Adrenal gland (tissue), 12 donors: Measurements from ENCODE around the gene B3GLCT. TPM values are rescaled to one million over a fixed set of nuclear protein-coding genes. Genes with fewer than 3 reads are reported as not detected.

Experiments
- DNase-seq, 7 donors: peaks; one replicate each; pipeline ENCODE4 v3.0.0-alpha.2; 2019 to 2020
- H3K27ac ChIP-seq, 5 donors: fragments of 200-600 bp; sonication (generic) in 4 of 5; 1 replicate in 3 of 5; 2 replicates in 2 of 5; pipeline versions ENCODE4 v1.5.1 to v1.8.0; 2016 to 2020; ENCODE audit warnings: mild to moderate bottlenecking in 1 of 5
- H3K27me3 ChIP-seq: fragments of 200-600 bp; 2 replicates; pipeline ENCODE4 v1.8.0; 2021
- H3K36me3 ChIP-seq, 2 donors: fragments of 200-600 bp; replicated peaks in 1 of 2; 1 replicate in 1 of 2; 2 replicates in 1 of 2; pipeline versions ENCODE4 v1.5.1 to v1.8.0; 2018 to 2022
- H3K4me1 ChIP-seq, 2 donors: fragments of 200-600 bp; replicated peaks in 1 of 2; 1 replicate in 1 of 2; 2 replicates in 1 of 2; pipeline versions ENCODE4 v1.5.1 to v1.8.0; 2018 to 2021
- H3K4me3 ChIP-seq, 4 donors: fragments of 200-600 bp; sonication (generic) in 3 of 4; one replicate each; pipeline ENCODE4 v1.5.1; 2016 to 2018
- H3K9me3 ChIP-seq, 3 donors: fragments of 200-600 bp; sonication (generic) in 1 of 3; replicated peaks in 1 of 3; 1 replicate in 2 of 3; 2 replicates in 1 of 3; pipeline versions ENCODE4 v1.5.1 to v1.8.0; 2016 to 2021
- POLR2A ChIP-seq, 2 donors: fragments of 450-650 bp; IDR thresholded peaks; one replicate each; pipeline ENCODE4 v1.6.1; 2017; ENCODE audit warnings: antibody characterized with exemption in 2 of 2, mild to moderate bottlenecking in 2 of 2, moderate library complexity in 1 of 2
- WGBS, 4 donors: extraction: QIAGEN DNeasy Blood & Tissue Kit in 2 of 4; methylation state at CpG; one replicate each; pipeline versions ENCODE4 v1.1.5 to v1.1.7; 2013 to 2017; 5-methylcytosine and 5-hydroxymethylcytosine counted together
- intact Hi-C, 2 donors: fragments of 100-400 bp; cut with DNase I; formaldehyde crosslinking; loops; one replicate each; pipeline versions ENCODE4 v1.14.1 to v1.15.0; 2022 to 2023
- polyA plus RNA-seq, 3 donors: library from polyadenylated mRNA; stranded (reverse); fragments of 200-250 nt in 2 of 3; fragments of 350-450 nt in 1 of 3; fragmentation: Illumina TruSeq in 1 of 3; extraction: RNeasy Lipid Tissue Mini Kit (QIAGEN cat#74804) in 1 of 3; gene quantifications; one replicate each; pipeline ENCODE4 v1.2.3, GENCODE V29; 2013 to 2014
- total RNA-seq, 9 donors: library from RNA; depleted of rRNA in 4 of 9; stranded (reverse); fragments of >200 nt in 4 of 9; fragments of 120-200 nt in 1 of 9; fragmentation: NEBNext Ultra II Directional in 1 of 9; extraction: Animal tissue kit (Norgen Biotek cat#: 25700) in 1 of 9; gene quantifications; one replicate each; pipeline versions ENCODE4 v1.1.0 to v1.2.4, GENCODE V29; 2013 to 2023
- TF ChIP-seq, protein P1 (sequence below), 6 experiments: fragments of 450-650 bp in 4 of 6; fragments of 200-600 bp in 2 of 6; sonication (generic) in 1 of 6; IDR thresholded peaks; 1 replicate in 5 of 6; 2 replicates in 1 of 6; pipeline versions ENCODE4 v1.5.1 to v1.8.0; 2016 to 2021; ENCODE audit warnings: antibody characterized with exemption in 6 of 6, mild to moderate bottlenecking in 2 of 6, moderate library complexity in 1 of 6
- donor health status: healthy with polysubstance abuse.
- donor health status: Bipolar disorder and iron deficiency.
- donor health status: DM: yes; HTN: yes; CAD: no.
- donor health status: DM: no; HTN: no; CAD: no.
- donor health status: DM: no; HTN: no; CAD: no.
- donor health status: DM: yes; HTN: yes; CAD: no.

Gene B3GLCT
- total and polyA plus RNA-seq, 12 donors: 1.9 to 6.4 (median 3.5) TPM

GRCh38 chr13:31208559-31209122, 8.9 kb downstream of the B3GLCT start:
- Histone ChIP-seq H3K27ac (peak overlapping the region in 1 of 5 donors; percentile 56), H3K9me3 (no peaks in the 10 kb centered on the region), H3K4me3 (no peak overlapping the region), H3K36me3 (no peaks in the 10 kb centered on the region), H3K27me3 (no peaks in the 10 kb centered on the region), H3K4me1 (peaks cover 0 to 18% of the 10 kb centered on the region in 2 donors)
- TF ChIP-seq, protein P1, sequence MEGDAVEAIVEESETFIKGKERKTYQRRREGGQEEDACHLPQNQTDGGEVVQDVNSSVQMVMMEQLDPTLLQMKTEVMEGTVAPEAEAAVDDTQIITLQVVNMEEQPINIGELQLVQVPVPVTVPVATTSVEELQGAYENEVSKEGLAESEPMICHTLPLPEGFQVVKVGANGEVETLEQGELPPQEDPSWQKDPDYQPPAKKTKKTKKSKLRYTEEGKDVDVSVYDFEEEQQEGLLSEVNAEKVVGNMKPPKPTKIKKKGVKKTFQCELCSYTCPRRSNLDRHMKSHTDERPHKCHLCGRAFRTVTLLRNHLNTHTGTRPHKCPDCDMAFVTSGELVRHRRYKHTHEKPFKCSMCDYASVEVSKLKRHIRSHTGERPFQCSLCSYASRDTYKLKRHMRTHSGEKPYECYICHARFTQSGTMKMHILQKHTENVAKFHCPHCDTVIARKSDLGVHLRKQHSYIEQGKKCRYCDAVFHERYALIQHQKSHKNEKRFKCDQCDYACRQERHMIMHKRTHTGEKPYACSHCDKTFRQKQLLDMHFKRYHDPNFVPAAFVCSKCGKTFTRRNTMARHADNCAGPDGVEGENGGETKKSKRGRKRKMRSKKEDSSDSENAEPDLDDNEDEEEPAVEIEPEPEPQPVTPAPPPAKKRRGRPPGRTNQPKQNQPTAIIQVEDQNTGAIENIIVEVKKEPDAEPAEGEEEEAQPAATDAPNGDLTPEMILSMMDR (IDR thresholded peaks at IDR 0.05): no peak
- TF ChIP-seq POLR2A (IDR thresholded peaks at IDR 0.05): no peak
- WGBS, 4 donors: 69 to 77% (median 76%) methylated on average over 11 to 12 of the region's 12 CpGs
- intact Hi-C loops: no loop called here
- no peak for DNase-seq

GRCh38 chr13:31209172-31209840, 9.5 kb downstream of the B3GLCT start:
- intact Hi-C loops: no loop called here
- TF ChIP-seq, protein P1 (IDR thresholded peaks at IDR 0.05): no peak
- TF ChIP-seq POLR2A (IDR thresholded peaks at IDR 0.05): no peak
- H3K4me3 ChIP-seq: no peak overlapping the region
- H3K4me1 ChIP-seq: peaks cover 0 to 18% of the 10 kb centered on the region in 2 donors
- 37 to 57% (median 45%) methylated on average over 7 to 8 of the region's 8 CpGs for WGBS, 4 donors
- DNase-seq: peak in 6 of 7 donors; percentile 26 to 69 (median 42)
- no peaks in the 10 kb centered on the region for H3K36me3 ChIP-seq
- no peaks in the 10 kb centered on the region for H3K27me3 ChIP-seq
- no peaks in the 10 kb centered on the region for H3K9me3 ChIP-seq
- peak overlapping the region in 1 of 5 donors; percentile 56 for H3K27ac ChIP-seq

- H3K27ac ChIP-seq: no peak overlapping the region
- 43 to 57% (median 46%) methylated on average over 4 of the region's 4 CpGs for WGBS, 4 donors
- H3K27me3 ChIP-seq: no peaks in the 10 kb centered on the region
- H3K4me1 ChIP-seq: peaks cover 0 to 18% of the 10 kb centered on the region in 2 donors
- H3K9me3 ChIP-seq: no peaks in the 10 kb centered on the region
- no peaks in the 10 kb centered on the region for H3K36me3 ChIP-seq
- intact Hi-C loops: no loop called here
- DNase-seq: no peak
- TF ChIP-seq POLR2A (IDR thresholded peaks at IDR 0.05): no peak
- TF ChIP-seq, protein P1 (IDR thresholded peaks at IDR 0.05): no peak
- no peak overlapping the region for H3K4me3 ChIP-seq
These were observed 10.1 kb downstream of the B3GLCT start for GRCh38 chr13:31209841-31210210.

DNA sequence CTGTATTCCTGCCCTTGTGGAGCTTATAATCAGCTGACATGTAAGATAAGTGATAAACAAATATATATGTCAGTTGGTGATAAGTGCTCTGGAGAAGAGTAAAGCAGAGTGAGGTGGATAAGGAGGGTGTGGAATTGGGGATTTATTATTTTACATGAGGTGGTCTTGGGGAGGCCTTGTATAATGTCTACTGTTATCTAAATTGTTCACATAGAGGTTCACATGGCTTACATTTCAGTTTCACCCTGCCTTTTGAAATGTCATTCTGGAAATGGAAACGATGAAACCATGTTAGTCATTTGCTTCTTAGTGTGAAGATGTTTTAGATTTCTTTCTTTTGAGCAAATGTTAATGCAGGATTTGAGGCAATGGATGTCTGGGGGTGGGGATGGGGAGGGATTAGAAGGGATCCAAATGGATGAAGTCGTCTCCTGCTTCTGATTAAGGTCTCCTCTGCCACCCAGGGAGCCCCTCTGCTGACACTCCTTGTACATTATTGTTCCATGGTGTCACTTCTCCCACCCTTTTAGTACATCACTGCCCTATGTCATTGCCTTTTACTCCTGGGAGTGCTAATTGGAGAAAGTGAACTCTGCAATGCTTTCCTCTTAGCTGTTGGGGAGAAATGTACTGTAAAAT, 14.0 kb downstream of the B3GLCT start:
- WGBS, 4 donors: 69 to 81% (median 74%) methylated on average over 2 of the region's 2 CpGs
- H3K27ac ChIP-seq: no peak overlapping the region
- DNase-seq: no peak

More for the DNA sequence above, 14.0 kb downstream of the B3GLCT start:
- no peaks in the 10 kb centered on the region for H3K36me3 ChIP-seq
- H3K27me3 ChIP-seq: no peaks in the 10 kb centered on the region
- TF ChIP-seq POLR2A (IDR thresholded peaks at IDR 0.05): no peak
- H3K4me3 ChIP-seq: no peak overlapping the region
- no peaks in the 10 kb centered on the region for H3K9me3 ChIP-seq
- peaks cover 0 to 18% of the 10 kb centered on the region in 2 donors for H3K4me1 ChIP-seq
- intact Hi-C loops: no loop called here
